Measurements from ENCODE around the gene QSER1.
"Not testable (repeated sequence)": the region's sequence is repeated elsewhere in the genome, so short reads cannot be mapped to it uniquely, and the experiment has no call there.

- not testable (repeated sequence) for TF ChIP-seq CTCF (optimal IDR thresholded peaks at IDR 0.05 in 1 of 3, IDR thresholded peaks at IDR 0.05 in 1 of 3, conservative IDR thresholded peaks at IDR 0.05 in 1 of 3; ENCODE audit: extremely low read depth in 1 of 3, insufficient read depth in 2 of 3, low read length in 3 of 3); EZH2 (IDR thresholded peaks at IDR 0.05; ENCODE audit: low read length)
Observed at GRCh38 chr11:32936178-32936577, 43.6 kb downstream of the QSER1 start.

All from keratinocyte (primary cell).